Subcutaneous adipose tissue (tissue), 4 donors: ENCODE data around the gene MPG. TPM values are rescaled to one million over a fixed set of nuclear protein-coding genes. Genes with fewer than 3 reads are reported as not detected.

ENCODE experiments used
- total RNA-seq, 4 donors: library from RNA; depleted of rRNA; stranded (reverse); fragments of >200 nt; gene quantifications; one replicate each; pipeline ENCODE4 v1.1.0, GENCODE V29; 2016
- TF ChIP-seq, protein P1 (sequence below): fragments of 450-650 bp; IDR thresholded peaks from one replicate; pipeline ENCODE4 v1.5.1; 2016; ENCODE audit warnings: low read depth, mild to moderate bottlenecking, control low read depth, antibody characterized with exemption, moderate library complexity

MPG gene
- total RNA-seq, 4 donors from 2014 or later = 50.2 to 108 (median 83.5) TPM

DNA sequence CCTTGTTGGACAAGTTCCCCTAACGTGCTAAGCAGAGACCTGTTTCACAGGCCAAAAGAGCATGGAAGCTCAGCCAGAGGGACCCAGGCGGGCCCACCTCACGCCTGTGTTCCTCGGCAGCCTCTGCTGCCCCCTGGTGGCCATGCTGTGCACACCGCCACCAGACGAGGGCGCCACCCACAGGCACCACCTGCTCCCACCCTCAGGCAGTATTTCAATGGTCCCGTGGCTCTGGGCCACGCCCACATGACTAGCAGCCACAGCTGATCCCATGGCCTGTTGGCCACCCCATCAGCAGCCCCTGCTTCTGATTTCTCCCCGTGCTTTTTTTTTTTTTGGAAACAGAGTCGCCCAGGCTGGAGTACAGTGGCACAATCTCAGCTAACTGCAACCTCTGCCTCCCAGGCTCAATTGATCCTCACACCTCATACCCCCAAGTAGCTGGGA, 18.9 kb downstream of the MPG start:
- TF ChIP-seq, protein P1, sequence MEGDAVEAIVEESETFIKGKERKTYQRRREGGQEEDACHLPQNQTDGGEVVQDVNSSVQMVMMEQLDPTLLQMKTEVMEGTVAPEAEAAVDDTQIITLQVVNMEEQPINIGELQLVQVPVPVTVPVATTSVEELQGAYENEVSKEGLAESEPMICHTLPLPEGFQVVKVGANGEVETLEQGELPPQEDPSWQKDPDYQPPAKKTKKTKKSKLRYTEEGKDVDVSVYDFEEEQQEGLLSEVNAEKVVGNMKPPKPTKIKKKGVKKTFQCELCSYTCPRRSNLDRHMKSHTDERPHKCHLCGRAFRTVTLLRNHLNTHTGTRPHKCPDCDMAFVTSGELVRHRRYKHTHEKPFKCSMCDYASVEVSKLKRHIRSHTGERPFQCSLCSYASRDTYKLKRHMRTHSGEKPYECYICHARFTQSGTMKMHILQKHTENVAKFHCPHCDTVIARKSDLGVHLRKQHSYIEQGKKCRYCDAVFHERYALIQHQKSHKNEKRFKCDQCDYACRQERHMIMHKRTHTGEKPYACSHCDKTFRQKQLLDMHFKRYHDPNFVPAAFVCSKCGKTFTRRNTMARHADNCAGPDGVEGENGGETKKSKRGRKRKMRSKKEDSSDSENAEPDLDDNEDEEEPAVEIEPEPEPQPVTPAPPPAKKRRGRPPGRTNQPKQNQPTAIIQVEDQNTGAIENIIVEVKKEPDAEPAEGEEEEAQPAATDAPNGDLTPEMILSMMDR = no peak

GRCh38 chr16:97822-98221, 19.8 kb downstream of the MPG start:
- TF ChIP-seq, protein P1 = no peak

GRCh38 chr16:100989-101388, 23.0 kb downstream of the MPG start:
- TF ChIP-seq, protein P1 = no peak

DNA sequence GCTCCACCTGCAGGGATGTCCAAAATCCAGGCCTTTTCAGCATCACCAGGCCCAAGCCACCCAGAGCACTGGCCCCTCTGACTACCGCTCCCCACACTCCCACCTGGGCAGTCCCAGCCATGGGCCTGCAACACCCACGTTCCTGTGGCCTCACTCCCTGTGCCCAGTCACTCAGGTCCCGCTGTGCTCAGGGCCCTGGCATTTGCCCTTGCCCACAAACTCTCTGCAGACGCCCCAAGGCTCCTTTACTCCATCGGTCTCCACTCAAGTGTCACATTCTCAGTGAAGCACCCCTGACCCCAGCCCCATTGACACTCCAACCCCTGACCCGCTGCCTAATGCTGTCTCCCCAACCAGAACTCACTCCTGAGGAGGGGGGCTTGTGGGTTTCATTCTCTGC, 23.6 kb downstream of the MPG start:
- TF ChIP-seq, protein P1 = no peak

DNA sequence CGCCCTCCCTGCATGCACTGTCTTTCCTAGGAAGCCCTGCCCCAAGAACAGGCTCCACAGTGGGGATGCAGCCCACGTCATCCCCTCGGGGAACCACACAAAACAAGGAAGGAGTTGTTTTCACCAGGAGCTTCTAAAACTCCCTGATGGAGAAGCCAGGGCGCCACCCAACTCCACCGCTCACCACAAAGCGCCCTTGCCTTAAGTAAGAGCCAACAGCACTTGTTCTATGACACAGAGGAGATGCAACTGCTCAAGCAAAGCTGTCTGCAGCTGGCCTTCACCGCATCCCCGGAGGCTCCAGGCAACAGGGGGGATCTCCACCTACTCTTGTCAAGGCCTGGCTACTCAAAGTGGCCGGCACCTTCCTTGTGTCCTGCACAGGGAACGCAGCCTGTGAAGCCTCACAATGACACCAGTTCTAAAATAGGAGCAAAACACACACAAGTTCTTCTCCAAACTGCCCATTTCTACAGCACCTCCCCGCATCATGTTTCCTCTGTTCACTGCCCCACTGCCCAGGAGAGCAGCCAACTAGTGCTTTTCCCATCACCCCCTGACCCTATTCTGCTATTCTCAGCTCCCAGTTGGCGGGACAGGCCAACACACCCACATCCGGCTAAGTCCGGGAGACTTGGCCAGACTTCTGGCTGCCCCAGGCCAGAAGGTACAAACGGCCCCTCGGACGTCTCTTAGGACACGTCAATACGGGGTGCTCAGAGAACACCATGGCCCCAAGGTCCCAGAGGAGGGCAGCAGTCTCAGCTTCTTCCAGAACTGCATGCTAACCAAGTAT, 24.2 kb downstream of the MPG start:
- TF ChIP-seq, protein P1 = no peak

GRCh38 chr16:104355-104754, 26.3 kb downstream of the MPG start:
- TF ChIP-seq, protein P1 = no peak

- TF ChIP-seq, protein P1 = no peak
Observed at GRCh38 chr16:104928-105327, 26.9 kb downstream of the MPG start.
